HUES6 (cell line): ENCODE data around the gene OR2M7.
"Not testable (repeated sequence)": the region's sequence is repeated elsewhere in the genome, so short reads cannot be mapped to it uniquely, and the experiment has no call there.

Experiments used
- H3K27ac ChIP-seq: 2 replicates; pipeline ENCODE4 v1.7.0; 2013; ENCODE audit warnings: low read depth, mild to moderate bottlenecking, low read length, inconsistent platforms
- H3K27me3 ChIP-seq: 2 replicates; pipeline ENCODE4 v1.6.1; 2013; ENCODE audit warnings: low read length; ENCODE audit not compliant: control insufficient read depth, insufficient read depth
- H3K36me3 ChIP-seq: 2 replicates; pipeline ENCODE4 v1.6.1; 2013; ENCODE audit warnings: low read length; ENCODE audit not compliant: control insufficient read depth, insufficient read depth
- H3K4me1 ChIP-seq: 2 replicates; pipeline ENCODE4 v1.6.1; 2013; ENCODE audit warnings: low read length; ENCODE audit not compliant: control insufficient read depth, insufficient read depth
- H3K4me3 ChIP-seq: 2 replicates; pipeline ENCODE4 v1.5.1; 2013; ENCODE audit warnings: low read depth, low read length
- H3K9ac ChIP-seq: one replicate; pipeline ENCODE4 v1.6.1; 2013; ENCODE audit warnings: mild to moderate bottlenecking, low read length
- H3K9me3 ChIP-seq: 2 replicates; pipeline ENCODE4 v1.6.1; 2013; ENCODE audit warnings: low read depth, low read length; ENCODE audit not compliant: control insufficient read depth, insufficient read depth

OR2M7 gene, protein sequence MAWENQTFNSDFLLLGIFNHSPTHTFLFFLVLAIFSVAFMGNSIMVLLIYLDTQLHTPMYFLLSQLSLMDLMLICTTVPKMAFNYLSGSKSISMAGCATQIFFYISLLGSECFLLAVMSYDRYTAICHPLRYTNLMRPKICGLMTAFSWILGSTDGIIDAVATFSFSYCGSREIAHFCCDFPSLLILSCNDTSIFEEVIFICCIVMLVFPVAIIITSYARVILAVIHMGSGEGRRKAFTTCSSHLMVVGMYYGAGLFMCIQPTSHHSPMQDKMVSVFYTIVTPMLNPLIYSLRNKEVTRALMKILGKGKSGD

DNA sequence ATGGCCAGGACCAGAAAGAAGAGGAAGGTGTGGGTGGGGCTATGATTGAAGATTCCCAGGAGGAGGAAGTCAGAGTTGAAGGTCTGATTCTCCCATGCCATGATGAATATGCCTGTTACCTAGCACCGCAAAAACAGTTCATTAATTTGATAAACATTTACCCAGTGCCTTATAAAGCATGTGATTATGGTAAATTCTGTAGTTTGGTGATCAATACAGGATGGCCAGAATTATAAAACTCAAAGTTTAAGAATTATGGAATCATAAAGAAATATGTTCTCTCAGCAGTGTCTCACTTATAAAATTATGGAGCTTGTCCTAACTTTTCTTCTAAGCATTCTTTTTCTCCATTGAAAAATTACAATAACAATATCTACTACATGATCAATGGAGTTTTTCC lies at the start of gene OR2M7:
Gene OR2M7, minus strand, starts transcription at position 101 of the 400 bp plus-strand sequence. Its CDS starts 0 bp downstream, at position 101.
- Histone ChIP-seq H3K36me3 (no peaks in the 10 kb centered on the region), H3K27ac (no peak within 1 kb of the TSS), H3K9ac (no peak within 1 kb of the TSS), H3K4me3 (no peak within 1 kb of the TSS), H3K27me3 (no peaks in the 10 kb centered on the region), H3K4me1 (no peaks in the 10 kb centered on the region), H3K9me3 (peaks cover 18% of the 10 kb centered on the region; the same call in 1 of the 2 replicates)

DNA sequence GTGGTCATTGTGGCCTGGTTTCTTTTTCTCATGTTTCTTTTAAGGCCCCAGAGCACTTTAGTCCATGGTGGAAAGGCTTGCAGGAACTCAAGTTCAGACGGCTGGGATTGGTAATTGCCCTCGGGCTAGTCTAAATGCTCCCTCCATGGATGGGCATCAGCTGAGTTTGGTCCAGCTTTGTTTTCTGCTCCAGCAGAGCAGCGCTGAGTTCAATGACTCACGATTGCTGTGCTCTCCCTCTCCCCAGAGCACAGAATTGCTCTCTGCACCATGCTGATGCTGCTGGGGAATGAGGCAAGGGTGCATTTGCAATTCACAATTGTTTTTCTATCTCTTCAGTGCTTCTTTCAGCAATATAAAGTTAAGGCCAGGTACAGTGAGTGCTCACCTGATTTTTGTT lies 49.4 kb upstream of the OR2M7 start:
- Histone ChIP-seq H3K9me3 (peaks cover 36% of the 10 kb centered on the region; the same call in 1 of the 2 replicates), H3K9ac (no peak overlapping the region), H3K27ac (no peak overlapping the region), H3K27me3 (no peaks in the 10 kb centered on the region), H3K4me3 (no peak overlapping the region), H3K4me1 (no peaks in the 10 kb centered on the region), H3K36me3 (no peaks in the 10 kb centered on the region)

DNA sequence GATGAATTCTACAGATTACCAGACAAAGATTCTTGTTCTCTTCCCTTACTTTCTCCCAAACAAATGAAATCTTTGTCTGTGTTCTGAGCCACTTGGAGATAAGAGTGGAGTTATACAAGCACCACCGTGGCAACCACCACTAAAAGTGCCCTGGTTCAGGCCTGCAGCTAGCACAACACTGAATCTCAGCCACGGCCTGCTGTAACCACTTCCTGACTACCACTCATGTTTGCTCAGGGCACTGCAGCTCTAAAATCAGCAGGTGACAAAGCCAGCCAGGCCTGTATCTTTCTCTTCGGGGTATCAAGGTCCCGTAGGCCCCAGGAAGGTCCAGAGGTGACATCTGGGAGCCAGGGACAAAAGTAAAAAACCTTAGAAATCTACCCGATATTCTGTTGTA lies 48.0 kb upstream of the OR2M7 start:
- no peaks in the 10 kb centered on the region for H3K27me3 ChIP-seq
- H3K27ac ChIP-seq: no peak overlapping the region
- H3K9ac ChIP-seq: no peak overlapping the region
- no peaks in the 10 kb centered on the region for H3K4me1 ChIP-seq
- H3K36me3 ChIP-seq: no peaks in the 10 kb centered on the region
- no peak overlapping the region for H3K4me3 ChIP-seq
- peaks cover 43% of the 10 kb centered on the region; the same call in 1 of the 2 replicates for H3K9me3 ChIP-seq

- Histone ChIP-seq H3K4me3 (no peak overlapping the region), H3K9me3 (peaks cover 38% of the 10 kb centered on the region; the same call in 1 of the 2 replicates), H3K27me3 (no peaks in the 10 kb centered on the region), H3K27ac (no peak overlapping the region), H3K36me3 (no peaks in the 10 kb centered on the region), H3K9ac (no peak overlapping the region), H3K4me1 (no peaks in the 10 kb centered on the region)
These were observed 42.2 kb upstream of the OR2M7 start for GRCh38 chr1:248366609-248367008.

GRCh38 chr1:248361121-248361715 lies 36.9 kb upstream of the OR2M7 start, which contains the start of gene OR2T4:
TSS of gene OR2T4 (plus strand) at chr1:248361665. CDS start at chr1:248361665, 0 bp downstream.
- no peaks in the 10 kb centered on the region for H3K27me3 ChIP-seq
- no peak within 1 kb of the TSS for H3K4me3 ChIP-seq
- no peak within 1 kb of the TSS for H3K9ac ChIP-seq
- peaks cover 52% of the 10 kb centered on the region; the same call in 1 of the 2 replicates for H3K9me3 ChIP-seq
- no peak within 1 kb of the TSS for H3K27ac ChIP-seq
- H3K4me1 ChIP-seq: no peaks in the 10 kb centered on the region
- H3K36me3 ChIP-seq: no peaks in the 10 kb centered on the region

DNA sequence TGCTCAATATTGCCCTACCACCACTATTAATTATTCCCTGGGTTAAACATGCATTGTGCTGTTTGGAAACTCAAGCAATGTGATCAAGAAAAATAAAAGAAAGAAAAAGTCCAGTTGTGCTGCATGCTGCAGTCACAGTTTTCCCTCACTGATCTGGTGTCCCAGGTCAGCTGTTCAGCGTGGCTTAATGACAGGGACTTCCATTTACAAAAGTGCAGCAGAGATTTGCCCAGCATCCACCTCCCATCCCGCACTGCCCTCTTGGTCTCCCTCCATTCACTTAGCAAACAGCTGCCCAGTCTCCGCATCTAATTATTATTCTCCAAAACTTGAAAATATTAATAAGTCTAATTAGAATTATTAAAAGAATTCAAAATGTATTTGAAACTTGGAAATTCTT lies 35.0 kb upstream of the OR2M7 start:
- Histone ChIP-seq H3K4me1 (no peaks in the 10 kb centered on the region), H3K36me3 (no peaks in the 10 kb centered on the region), H3K4me3 (no peak overlapping the region), H3K27me3 (no peaks in the 10 kb centered on the region), H3K9me3 (peaks cover 48% of the 10 kb centered on the region; the same call in 1 of the 2 replicates), H3K9ac (no peak overlapping the region), H3K27ac (no peak overlapping the region)

- Histone ChIP-seq H3K9me3 (peaks cover 34% of the 10 kb centered on the region; the same call in 1 of the 2 replicates), H3K27me3 (no peaks in the 10 kb centered on the region), H3K27ac (no peak within 1 kb of the TSS), H3K4me1 (no peaks in the 10 kb centered on the region), H3K9ac (no peak within 1 kb of the TSS), H3K36me3 (no peaks in the 10 kb centered on the region), H3K4me3 (no peak within 1 kb of the TSS)
These were observed 24.1 kb upstream of the OR2M7 start, which contains the start of gene OR14C36 for GRCh38 chr1:248348475-248348874. TSS of gene OR14C36 (plus strand) at chr1:248348775. CDS start at chr1:248348775, 0 bp downstream.

DNA sequence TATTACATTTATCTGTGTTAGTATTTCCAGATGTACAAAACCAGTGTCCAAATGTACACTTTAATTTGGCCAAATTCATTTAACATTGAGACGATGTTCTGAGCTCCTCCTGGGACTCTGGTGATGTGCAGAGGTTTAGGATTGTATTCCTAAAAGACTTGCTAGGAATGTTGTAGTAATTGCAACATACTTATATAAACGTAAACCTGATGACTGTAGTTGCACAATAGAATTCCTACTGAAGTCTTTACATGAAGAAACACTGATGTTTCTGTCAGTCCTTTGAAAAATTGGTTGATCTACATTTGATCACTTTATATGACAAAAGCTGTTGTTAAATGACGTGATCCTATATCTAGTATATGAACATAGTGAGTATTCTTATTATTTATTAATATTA lies 19.1 kb upstream of the OR2M7 start:
- no peaks in the 10 kb centered on the region for H3K4me1 ChIP-seq
- H3K36me3 ChIP-seq: no peaks in the 10 kb centered on the region
- H3K9ac ChIP-seq: no peak overlapping the region
- no peaks in the 10 kb centered on the region for H3K27me3 ChIP-seq
- H3K9me3 ChIP-seq: peaks cover 25% of the 10 kb centered on the region; the same call in 1 of the 2 replicates
- no peak overlapping the region for H3K4me3 ChIP-seq
- no peak overlapping the region for H3K27ac ChIP-seq

DNA sequence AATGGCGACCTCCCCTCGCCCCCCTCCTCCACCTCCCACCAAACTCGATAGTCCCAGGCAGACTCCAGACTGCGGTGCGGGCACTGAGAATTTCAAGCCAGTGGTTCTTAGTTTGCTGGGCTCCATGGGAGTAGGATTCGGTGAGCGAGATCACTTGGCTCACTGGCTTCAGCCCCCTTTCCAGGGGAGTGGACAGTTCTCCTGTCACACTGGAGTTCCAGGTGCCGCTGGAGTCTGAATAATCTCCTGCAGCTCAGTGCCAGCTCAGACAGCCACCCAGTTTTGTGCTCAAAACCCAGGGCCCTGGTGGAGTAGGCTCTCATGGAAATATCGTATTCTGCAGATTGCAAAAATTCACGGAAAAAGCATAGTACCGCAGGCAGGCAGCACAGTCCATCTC lies 7.6 kb downstream of the OR2M7 start:
- H3K9ac ChIP-seq: no peak overlapping the region
- no peak overlapping the region for H3K27ac ChIP-seq
- no peaks in the 10 kb centered on the region for H3K36me3 ChIP-seq
- peaks cover 27% of the 10 kb centered on the region; the same call in 1 of the 2 replicates for H3K9me3 ChIP-seq
- H3K4me3 ChIP-seq: no peak overlapping the region
- H3K27me3 ChIP-seq: no peaks in the 10 kb centered on the region
- H3K4me1 ChIP-seq: no peaks in the 10 kb centered on the region

DNA sequence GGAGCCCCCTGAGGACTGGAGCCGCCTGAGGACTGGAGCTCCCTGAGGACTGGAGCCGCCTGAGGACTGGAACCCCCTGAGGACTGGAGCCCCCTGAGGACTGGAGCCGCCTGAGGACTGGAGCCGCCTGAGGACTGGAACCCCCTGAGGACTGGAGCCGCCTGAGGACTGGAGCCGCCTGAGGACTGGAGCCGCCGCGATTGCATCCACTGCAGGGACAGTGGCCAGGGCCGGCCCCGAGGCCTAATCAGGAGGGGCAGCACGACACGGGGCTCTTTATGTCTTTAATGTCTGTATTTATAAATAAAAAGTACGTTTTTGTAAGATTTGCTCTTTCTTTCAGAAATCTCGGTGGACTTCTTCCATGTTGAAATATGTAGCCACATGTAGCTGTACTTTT lies 17.6 kb downstream of the OR2M7 start:
- H3K9me3 ChIP-seq: peaks cover 21% of the 10 kb centered on the region; the same call in 1 of the 2 replicates

GRCh38 chr1:248306103-248306502 lies 18.3 kb downstream of the OR2M7 start:
- Histone ChIP-seq H3K36me3 (no peaks in the 10 kb centered on the region), H3K9ac (no peak overlapping the region), H3K4me1 (no peaks in the 10 kb centered on the region), H3K4me3 (no peak overlapping the region), H3K9me3 (peaks cover 21% of the 10 kb centered on the region; the same call in 1 of the 2 replicates), H3K27me3 (no peaks in the 10 kb centered on the region), H3K27ac (no peak overlapping the region)

More for the DNA sequence above, 17.6 kb downstream of the OR2M7 start:
- H3K9ac ChIP-seq, H3K36me3 ChIP-seq, H3K4me1 ChIP-seq, H3K4me3 ChIP-seq, H3K27ac ChIP-seq, H3K27me3 ChIP-seq: not testable (repeated sequence)
